H1 (cell line): ENCODE data around the gene PHACTR1. TPM values are rescaled to one million over a fixed set of nuclear protein-coding genes. Genes with fewer than 3 reads are reported as not detected.

Source experiments
- CTCF ChIA-PET: fragments of 300-600 bp; sonication (Branson Sonifier 250); formaldehyde crosslinking; loops from one replicate; lab custom pipeline; 2021; ENCODE audit not compliant: partially characterized antibody; lab: Charles Lee
- POLR2A ChIA-PET: fragments of 300-600 bp; sonication (Branson Sonifier 250); formaldehyde crosslinking; loops from one replicate; lab custom pipeline; 2021; ENCODE audit warnings: inconsistent platforms; ENCODE audit not compliant: partially characterized antibody; lab: Charles Lee
- DNase-seq, 2 experiments: peaks; one replicate each; pipeline versions ENCODE4 v3.0.0 to v3.0.0-alpha.2; 2010 to 2022; ENCODE audit warnings: low spot score in 2 of 2, low read depth in 1 of 2, mixed read lengths in 1 of 2
- FAIRE-seq: peaks from 2 replicates; lab custom pipeline; 2011; peaks lifted over from hg19 to GRCh38; lab: Jason Lieb, UNC
- H2AFZ ChIP-seq: 2 replicates; pipeline ENCODE4 v1.8.1; 2012; ENCODE audit warnings: low read length, inconsistent platforms
- H2AK5ac ChIP-seq: 2 replicates; pipeline ENCODE4 v1.6.1; 2013; ENCODE audit warnings: low read depth, low read length
- H2BK120ac ChIP-seq: replicated peaks from 2 replicates; pipeline ENCODE3; 2013; ENCODE audit warnings: low read depth, low read length, inconsistent platforms
- H2BK12ac ChIP-seq: 2 replicates; pipeline ENCODE4 v1.6.1; 2013; ENCODE audit warnings: low read depth, low read length
- H2BK15ac ChIP-seq: 2 replicates; pipeline ENCODE4 v1.6.1; 2013; ENCODE audit warnings: low read length
- H2BK20ac ChIP-seq: 2 replicates; pipeline ENCODE4 v1.6.1; 2013; ENCODE audit warnings: low read length
- H2BK5ac ChIP-seq: 2 replicates; pipeline ENCODE4 v1.6.1; 2013; ENCODE audit warnings: low read depth, low read length
- H3K14ac ChIP-seq: 2 replicates; pipeline ENCODE4 v1.6.1; 2013; ENCODE audit warnings: inconsistent platforms; ENCODE audit not compliant: insufficient read length
- H3K18ac ChIP-seq: 2 replicates; pipeline ENCODE4 v1.6.1; 2013; ENCODE audit warnings: low read length; ENCODE audit errors: extremely low read depth
- H3K23ac ChIP-seq: 2 replicates; pipeline ENCODE4 v1.6.1; 2013; ENCODE audit warnings: inconsistent platforms; ENCODE audit not compliant: insufficient read length
- H3K23me2 ChIP-seq: 2 replicates; pipeline ENCODE4 v1.6.1; 2013; ENCODE audit warnings: low read depth, low read length
- H3K27ac ChIP-seq: 2 replicates; pipeline ENCODE4 v1.6.1; 2011; ENCODE audit warnings: low read depth, low read length, inconsistent platforms
- H3K27me3 ChIP-seq, 4 experiments: replicated peaks in 1 of 4; 1 replicate in 1 of 4; 2 replicates in 3 of 4; pipeline versions ENCODE4 v1.6.1 to v1.8.1; 2011 to 2013; ENCODE audit warnings: low read length in 3 of 4, mild to moderate bottlenecking in 3 of 4, inconsistent platforms in 2 of 4, mixed read lengths in 2 of 4, moderate library complexity in 1 of 4; ENCODE audit not compliant: control insufficient read depth in 3 of 4, insufficient read depth in 3 of 4; ENCODE audit errors: extremely low read depth in 1 of 4
- H3K36me3 ChIP-seq, 4 experiments: 2 replicates each; pipeline versions ENCODE4 v1.6.1 to v1.8.1; 2011 to 2013; ENCODE audit warnings: mild to moderate bottlenecking in 4 of 4, low read length in 3 of 4, moderate library complexity in 2 of 4, control low read depth in 1 of 4, inconsistent platforms in 1 of 4; ENCODE audit not compliant: insufficient read depth in 4 of 4, control insufficient read depth in 2 of 4
- H3K4ac ChIP-seq: replicated peaks from 2 replicates; pipeline ENCODE3; 2013; ENCODE audit warnings: low read length, low read depth, mixed read lengths, inconsistent platforms; ENCODE audit not compliant: insufficient read length
- H3K4me1 ChIP-seq, 4 experiments: replicated peaks in 1 of 4; 1 replicate in 1 of 4; 2 replicates in 3 of 4; pipeline versions ENCODE4 v1.6.1 to v1.8.1; 2011 to 2013; ENCODE audit warnings: low read length in 3 of 4, inconsistent platforms in 2 of 4, mixed read lengths in 1 of 4; ENCODE audit not compliant: insufficient read depth in 4 of 4, control insufficient read depth in 3 of 4
- H3K4me2 ChIP-seq, 2 experiments: 2 replicates each; pipeline versions ENCODE4 v1.6.1 to v1.8.1; 2011 to 2013; ENCODE audit warnings: low read depth in 2 of 2, low read length in 2 of 2, control low read depth in 1 of 2, inconsistent platforms in 1 of 2, mild to moderate bottlenecking in 1 of 2; ENCODE audit not compliant: insufficient read depth in 1 of 2
- H3K4me3 ChIP-seq, 4 experiments: fragments of 200-600, 300-600 bp in 1 of 4; sonication (generic), shearing (Covaris generic), sonication (Bioruptor Twin) in 1 of 4; 2 replicates each; pipeline versions ENCODE4 v1.5.1 to v1.8.1; 2011 to 2016; ENCODE audit warnings: low read length in 4 of 4, low read depth in 3 of 4, control low read depth in 2 of 4, inconsistent platforms in 2 of 4, mild to moderate bottlenecking in 2 of 4, mixed read lengths in 1 of 4, moderate library complexity in 1 of 4; ENCODE audit not compliant: insufficient read depth in 2 of 4; ENCODE audit errors: extremely low read depth in 1 of 4
- H3K56ac ChIP-seq: replicated peaks from 2 replicates; pipeline ENCODE3; 2013; ENCODE audit warnings: low read depth, mild to moderate bottlenecking, mixed read lengths, low read length, inconsistent platforms; ENCODE audit not compliant: insufficient read length
- H3K79me1 ChIP-seq: 2 replicates; pipeline ENCODE4 v1.6.1; 2013; ENCODE audit warnings: low read depth, low read length, control low read depth
- H3K79me2 ChIP-seq, 2 experiments: 2 replicates each; pipeline versions ENCODE4 v1.6.1 to v1.8.1; 2012 to 2013; ENCODE audit warnings: low read length in 2 of 2, mild to moderate bottlenecking in 2 of 2, inconsistent platforms in 1 of 2; ENCODE audit not compliant: insufficient read depth in 2 of 2, control insufficient read depth in 1 of 2
- H3K9ac ChIP-seq, 4 experiments: replicated peaks in 1 of 4; 1 replicate in 1 of 4; 2 replicates in 3 of 4; pipeline versions ENCODE4 v1.6.1 to v1.8.1; 2011 to 2013; ENCODE audit warnings: low read depth in 3 of 4, low read length in 3 of 4, control low read depth in 2 of 4, mild to moderate bottlenecking in 2 of 4, moderate library complexity in 2 of 4, inconsistent platforms in 1 of 4; ENCODE audit errors: extremely low read depth in 1 of 4
- H3K9me3 ChIP-seq, 2 experiments: 2 replicates each; pipeline versions ENCODE4 v1.6.1 to v1.8.1; 2012 to 2013; ENCODE audit warnings: mild to moderate bottlenecking in 2 of 2, moderate library complexity in 2 of 2, control low read depth in 1 of 2, inconsistent platforms in 1 of 2, low read depth in 1 of 2, low read length in 1 of 2, mixed read lengths in 1 of 2; ENCODE audit not compliant: insufficient read depth in 2 of 2
- H4K20me1 ChIP-seq, 2 experiments: replicated peaks in 1 of 2; 2 replicates each; pipeline versions ENCODE3 to v1.8.1; 2011 to 2013; ENCODE audit warnings: inconsistent platforms in 2 of 2, low read length in 2 of 2, mild to moderate bottlenecking in 1 of 2; ENCODE audit not compliant: insufficient read depth in 2 of 2, control insufficient read depth in 1 of 2
- H4K5ac ChIP-seq: 2 replicates; pipeline ENCODE4 v1.6.1; 2013; ENCODE audit warnings: low read length, low read depth, mixed read lengths, inconsistent platforms; ENCODE audit not compliant: insufficient read length
- H4K8ac ChIP-seq: 2 replicates; pipeline ENCODE4 v1.8.0; 2013; ENCODE audit warnings: mild to moderate bottlenecking, moderate library complexity, low read length, inconsistent platforms; ENCODE audit not compliant: insufficient read depth; ENCODE audit errors: extremely low read depth
- H4K91ac ChIP-seq: replicated peaks from 2 replicates; pipeline ENCODE3; 2013; ENCODE audit warnings: low read length, mixed read lengths, inconsistent platforms; ENCODE audit not compliant: insufficient read length
- ATF3 ChIP-seq: IDR thresholded peaks from 2 replicates; pipeline ENCODE4 v1.6.1; 2011; ENCODE audit warnings: low read depth, mild to moderate bottlenecking, low read length; ENCODE audit not compliant: insufficient read depth
- BCL11A ChIP-seq, 2 experiments: IDR thresholded peaks; one replicate each; pipeline ENCODE4 v1.6.1; 2011; ENCODE audit warnings: low read depth in 2 of 2, low read length in 2 of 2, mild to moderate bottlenecking in 2 of 2
- CBX5 ChIP-seq: fragments of 300-800, 300-1000 bp; sonication (generic); IDR thresholded peaks from 2 replicates; pipeline ENCODE4 v1.7.1; 2016; ENCODE audit warnings: antibody characterized with exemption, low read length, low read depth
- CREB1 ChIP-seq: IDR thresholded peaks from 2 replicates; pipeline ENCODE4 v1.6.1; 2012; ENCODE audit warnings: inconsistent platforms
- CTBP2 ChIP-seq: IDR thresholded peaks from 2 replicates; pipeline ENCODE4 v1.7.0; 2011; ENCODE audit warnings: borderline replicate concordance, mild to moderate bottlenecking, moderate library complexity, mixed read lengths, low read length; ENCODE audit not compliant: insufficient read depth, insufficient read length
- CTCF ChIP-seq, 3 experiments: IDR thresholded peaks; 1 replicate in 2 of 3; 2 replicates in 1 of 3; pipeline versions ENCODE4 v1.5.1 to v1.6.1; 2011; ENCODE audit warnings: low read length in 3 of 3, mild to moderate bottlenecking in 3 of 3, inconsistent platforms in 2 of 3, low read depth in 1 of 3, moderate library complexity in 1 of 3; ENCODE audit not compliant: insufficient read depth in 1 of 3; ENCODE audit errors: control extremely low read depth in 1 of 3
- KDM1A ChIP-seq: fragments of 200-600, 300-600 bp; sonication (generic); IDR thresholded peaks from 2 replicates; pipeline ENCODE4 v1.7.1; 2016; ENCODE audit warnings: mild to moderate bottlenecking, low read length, borderline replicate concordance
- RFX5 ChIP-seq: IDR thresholded peaks from 2 replicates; pipeline ENCODE4 v1.6.1; 2011; ENCODE audit warnings: low read depth, low read length, improper control_type of control experiment, borderline replicate concordance
- RXRA ChIP-seq: IDR thresholded peaks from 2 replicates; pipeline ENCODE4 v1.6.1; 2011; ENCODE audit warnings: low read depth, mild to moderate bottlenecking, low read length, moderate library complexity; ENCODE audit not compliant: insufficient read depth
- SAP30 ChIP-seq: fragments of 300-600 bp; sonication (generic); IDR thresholded peaks from 2 replicates; pipeline ENCODE4 v1.7.1; 2012; ENCODE audit warnings: low read length, moderate library complexity, mild to moderate bottlenecking, inconsistent platforms; ENCODE audit not compliant: insufficient read depth, insufficient replicate concordance
- SIX5 ChIP-seq: IDR thresholded peaks from 2 replicates; pipeline ENCODE4 v1.6.1; 2011; ENCODE audit warnings: mild to moderate bottlenecking, low read depth, low read length
- SP1 ChIP-seq: IDR thresholded peaks from 2 replicates; pipeline ENCODE4 v1.6.1; 2011; ENCODE audit warnings: low read depth, low read length
- WGBS, 2 experiments: shearing (Covaris generic) in 1 of 2; methylation state at CpG; one replicate each; pipeline versions ENCODE4 v1.1.6 to v1.1.7; 2013 to 2015; ENCODE audit warnings: low lambda C conversion rate in 2 of 2, mixed read lengths in 2 of 2, inconsistent platforms in 1 of 2, low coverage in 1 of 2, missing lambda C conversion rate in 1 of 2; ENCODE audit not compliant: insufficient replicate concordance in 2 of 2, insufficient coverage in 1 of 2, insufficient read length in 1 of 2; ENCODE audit errors: extremely low coverage in 1 of 2, missing lambda C conversion rate in 1 of 2; 5-methylcytosine and 5-hydroxymethylcytosine counted together
- polyA plus RNA-seq, 7 experiments: library from polyadenylated mRNA; depleted of rRNA in 3 of 7; stranded (reverse) in 5 of 7; unstranded in 2 of 7; fragments of >200 nt in 5 of 7; fragments of 200-250 nt in 2 of 7; gene quantifications; 1 replicate in 5 of 7; 2 replicates in 1 of 7; 4 replicates in 1 of 7; pipeline versions ENCODE4 v1.2.1 to v1.2.3, GENCODE V29; 2011 to 2013; ENCODE audit warnings: missing spikeins in 2 of 7, mixed read lengths in 2 of 7
- total RNA-seq: library from RNA; stranded (reverse); fragmentation: NEBNext Ultra II Directional; extraction: Animal tissue kit (Norgen Biotek cat#: 25700); gene quantifications from 2 replicates; pipeline ENCODE4 v1.2.1, GENCODE V29; 2021

Gene PHACTR1
- total and polyA plus RNA-seq, 2 of the 8 experiments (the other 6 are each of a cell fraction or from before 2014, with no cell fraction given) = 3.9 to 17.1 TPM

GRCh38 chr6:12984776-12985175 is 268.2 kb downstream of the PHACTR1 start:
- H4K8ac ChIP-seq = no peak overlapping the region
- H3K4me3 ChIP-seq = no peak overlapping the region
- H3K4me1 ChIP-seq = no peaks in the 10 kb centered on the region; a peak in 1 of 7 replicates
- no peak overlapping the region for H3K27ac ChIP-seq
- no peak overlapping the region for H4K91ac ChIP-seq
- FAIRE-seq (no peak), DNase-seq (no peak)
- H2BK20ac ChIP-seq = no peak overlapping the region
- no peaks in the 10 kb centered on the region for H3K79me1 ChIP-seq
- H3K9ac ChIP-seq = no peak overlapping the region
- H3K79me2 ChIP-seq = no peaks in the 10 kb centered on the region
- H2BK5ac ChIP-seq = no peak overlapping the region
- no peak overlapping the region for H2BK15ac ChIP-seq
- H3K18ac ChIP-seq = no peak overlapping the region
- H3K4me2 ChIP-seq = no peak overlapping the region
- no peak overlapping the region for H3K56ac ChIP-seq
- H2BK120ac ChIP-seq = no peak overlapping the region
- no peaks in the 10 kb centered on the region for H3K36me3 ChIP-seq
- H4K5ac ChIP-seq = no peak overlapping the region
- H3K14ac ChIP-seq = no peak overlapping the region
- H3K4ac ChIP-seq = no peak overlapping the region
- H3K23me2 ChIP-seq = no peaks in the 10 kb centered on the region
- no peaks in the 10 kb centered on the region for H3K27me3 ChIP-seq
- no peaks in the 10 kb centered on the region for H4K20me1 ChIP-seq
- H2AK5ac ChIP-seq = no peak overlapping the region
- H3K9me3 ChIP-seq = no peaks in the 10 kb centered on the region
- 88% methylated on average over 2 of the region's 2 CpGs; no CpG with 5 or more reads in 1 of the 2 experiments for WGBS, 2 experiments
- ChIA-PET CTCF (no interaction called here), POLR2A (no interaction called here)
- H2AFZ ChIP-seq = no peak overlapping the region
- H2BK12ac ChIP-seq = no peak overlapping the region
- H3K23ac ChIP-seq = no peak overlapping the region
- TF ChIP-seq KDM1A = no peak
- no peak for TF ChIP-seq SP1
- TF ChIP-seq SIX5 = no peak
- TF ChIP-seq SAP30 = no peak
- no peak for TF ChIP-seq CTBP2
- no peak for TF ChIP-seq ATF3
- TF ChIP-seq CREB1 = no peak
- TF ChIP-seq RXRA = no peak
- TF ChIP-seq CTCF (IDR thresholded peaks at IDR 0.05; ENCODE audit: control extremely low read depth in 1 of 3, insufficient read depth in 1 of 3, low read depth in 1 of 3, low read length in 3 of 3) = no peak
- no peak for TF ChIP-seq CBX5
- TF ChIP-seq BCL11A (IDR thresholded peaks at IDR 0.05; ENCODE audit: low read depth in 2 of 2, low read length in 2 of 2) = no peak
- TF ChIP-seq RFX5 = no peak
